Stimulated activated CD4-positive, alpha-beta T cell treated with anti-CD3 and anti-CD28 coated beads, Interleukin-4, amount 100 ng/mL, for 48 hours (primary cell): Measurements from ENCODE around the gene IMMP2L.

ENCODE experiments used
- DNase-seq, 2 donors: peaks; one replicate each; pipeline ENCODE4 v3.0.0-alpha.2; 2020; ENCODE audit warnings: low read depth in 2 of 2

The IMMP2L gene

DNA sequence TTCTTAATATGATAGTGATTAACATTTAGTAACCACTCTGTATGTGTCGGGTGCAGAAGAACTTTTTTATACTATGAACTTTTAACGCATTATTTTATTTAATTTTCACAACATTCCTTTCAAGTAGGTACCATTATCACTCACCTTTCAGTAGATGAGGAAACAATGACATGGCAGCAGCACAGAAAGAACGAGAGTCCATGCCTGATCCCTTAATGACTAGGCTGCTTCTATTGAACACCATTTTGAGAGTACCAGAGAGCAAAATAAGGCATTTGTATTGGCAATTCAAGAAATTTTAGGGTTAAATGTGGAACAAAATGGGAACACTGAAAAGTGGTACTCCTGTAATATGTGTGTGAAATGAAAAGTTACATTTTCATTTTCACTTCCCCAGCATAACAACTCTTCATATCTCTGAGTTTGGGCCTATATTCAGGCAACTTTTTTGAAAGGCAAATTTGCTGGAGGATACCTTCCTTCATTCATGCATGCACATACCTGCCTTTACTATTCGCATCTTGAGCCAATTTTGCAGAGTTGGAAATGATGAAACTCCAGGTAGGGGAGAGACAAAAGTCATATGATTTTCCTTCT lies 458.5 kb downstream of the IMMP2L start:
- DNase-seq: no peak

DNA sequence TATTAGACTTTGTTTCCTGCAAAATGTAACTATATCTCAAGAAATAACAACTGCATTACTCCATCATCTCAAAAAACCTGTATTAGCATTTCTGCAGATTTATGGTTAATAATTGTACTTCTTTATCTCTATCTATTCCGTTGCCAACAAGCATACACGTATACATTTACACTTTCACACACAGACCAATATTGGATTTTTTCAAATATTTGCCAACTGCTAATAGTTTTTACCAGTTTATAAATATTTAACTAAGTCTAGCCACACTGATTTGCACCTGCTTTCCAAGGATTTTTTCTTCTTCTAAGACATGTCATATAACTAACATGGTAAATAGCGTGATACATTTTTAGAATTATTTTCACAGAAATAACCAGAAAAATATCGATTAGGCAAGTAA lies 459.2 kb downstream of the IMMP2L start:
- no peak for DNase-seq

DNA sequence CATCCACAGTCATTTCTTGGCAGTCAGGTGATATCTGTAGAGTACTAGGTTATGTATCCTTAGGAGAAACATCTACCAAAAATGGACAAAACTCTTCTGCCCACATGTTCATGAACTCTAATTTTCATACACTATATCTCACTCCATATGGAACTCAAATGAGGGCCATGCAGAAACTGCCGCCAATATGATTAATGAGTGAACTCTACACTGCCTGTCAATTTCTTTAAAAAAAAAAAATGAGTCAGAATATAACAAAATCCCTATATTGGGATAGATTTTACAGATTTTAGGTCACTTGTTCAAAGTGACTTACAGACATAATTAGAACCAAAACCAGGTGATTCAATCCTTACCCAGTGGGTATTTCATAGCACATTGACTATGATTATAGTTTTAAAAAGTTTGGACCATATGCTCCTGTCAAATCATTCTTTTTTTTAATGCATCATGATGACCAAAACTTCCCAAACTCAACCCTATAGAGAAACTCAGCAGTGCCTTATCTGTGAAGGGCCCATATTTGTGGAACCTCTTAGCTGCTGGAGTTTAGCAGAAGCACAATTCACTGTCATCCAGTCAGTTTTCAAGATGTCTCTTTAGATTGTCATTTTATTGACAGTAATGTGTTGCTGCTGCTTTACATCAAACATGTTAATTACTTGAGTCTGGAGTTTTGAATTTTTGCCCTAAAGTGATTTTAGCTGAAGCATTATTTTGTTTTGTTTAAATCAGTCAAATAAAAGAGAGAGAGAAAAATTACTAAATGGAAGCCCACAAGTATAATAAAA lies 460.2 kb downstream of the IMMP2L start:
- DNase-seq: no peak

GRCh38 chr7:111098926-111099250 lies 463.4 kb downstream of the IMMP2L start:
- no peak for DNase-seq

DNA sequence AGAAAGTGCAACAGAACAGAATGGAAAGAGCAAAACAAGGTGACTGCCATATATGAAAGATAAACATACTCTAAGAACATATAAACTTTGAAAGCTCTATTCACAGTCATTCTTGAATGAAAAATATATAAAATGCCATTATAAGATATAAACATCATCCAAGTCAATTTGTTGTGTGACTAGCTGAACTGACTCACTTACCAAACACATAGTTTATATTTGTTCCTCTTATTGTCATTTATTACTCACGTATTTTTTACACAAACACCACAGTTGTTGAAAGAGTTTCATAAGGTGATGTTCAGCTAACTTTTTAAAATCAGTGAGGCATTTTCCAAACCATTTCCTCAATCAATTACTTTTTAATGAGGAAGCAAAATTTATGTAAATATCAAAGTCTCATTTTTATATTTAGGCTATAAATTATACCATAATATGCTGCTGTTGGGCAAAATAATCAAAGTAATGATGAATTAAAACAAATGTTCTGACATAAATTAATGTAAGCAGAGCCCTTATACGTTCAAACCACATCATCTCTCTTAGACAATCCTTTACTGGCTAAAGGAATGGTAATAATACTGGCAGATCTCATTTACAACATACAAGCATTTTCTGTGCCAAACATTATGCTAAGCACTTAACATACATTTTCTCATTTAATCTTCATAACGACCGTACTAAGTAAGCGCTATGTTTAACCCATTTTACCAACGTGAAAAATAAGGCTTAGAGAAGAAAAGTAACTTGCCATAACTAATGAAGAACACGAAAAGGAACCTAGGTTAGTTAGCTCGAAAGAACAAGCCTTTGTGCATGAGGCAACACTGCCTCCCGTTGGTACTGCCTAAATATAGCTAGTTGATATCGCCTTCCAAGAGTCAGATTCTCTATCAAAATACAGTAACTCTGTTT lies 464.0 kb downstream of the IMMP2L start:
- DNase-seq: peak in 1 of 2 donors; percentile 32

GRCh38 chr7:111096997-111097396 lies 465.3 kb downstream of the IMMP2L start:
- DNase-seq: no peak

GRCh38 chr7:111094419-111094818 lies 467.9 kb downstream of the IMMP2L start:
- no peak for DNase-seq

- DNase-seq: no peak
These were observed 468.8 kb downstream of the IMMP2L start for GRCh38 chr7:111093496-111093895.

- DNase-seq: no peak
These were observed 469.7 kb downstream of the IMMP2L start for GRCh38 chr7:111092406-111093236.

DNA sequence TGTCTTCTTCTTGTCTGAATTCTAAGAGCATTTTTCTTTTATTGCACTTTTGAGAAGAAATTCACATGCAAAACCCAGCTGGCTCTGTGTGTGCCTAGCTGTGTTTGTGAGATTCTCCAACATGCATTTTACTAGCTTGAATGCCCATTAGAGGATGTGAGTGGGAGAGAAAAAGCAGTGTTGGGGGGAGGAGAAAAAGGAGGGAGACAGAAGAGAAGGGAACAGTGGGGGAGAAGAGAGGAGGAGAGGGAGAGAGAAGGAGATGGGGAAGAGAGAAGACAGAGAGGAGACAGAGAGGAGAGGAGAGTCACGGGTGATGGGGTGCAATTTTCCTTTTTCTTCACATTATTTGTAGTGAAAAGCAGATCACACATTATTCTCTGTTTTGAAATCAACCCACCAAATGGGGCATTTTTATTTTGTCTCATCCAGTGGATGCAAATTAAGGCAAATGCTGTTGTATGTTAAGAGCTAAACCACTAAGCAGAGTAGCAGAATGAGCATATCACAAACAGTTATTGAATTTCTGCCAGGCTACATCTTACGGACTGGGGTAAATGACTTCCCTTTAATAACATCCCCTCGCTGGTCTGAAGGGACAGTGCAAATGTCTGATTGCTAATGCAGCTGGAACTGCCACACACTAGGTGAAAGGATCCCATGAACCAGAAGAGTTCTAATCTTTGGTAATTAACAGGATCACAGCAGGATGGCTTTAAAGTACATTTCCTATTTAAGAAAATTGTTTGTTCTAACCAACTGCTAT lies 470.5 kb downstream of the IMMP2L start:
- DNase-seq: no peak

- peak in 1 of 2 donors; percentile 22 for DNase-seq
These were observed 471.4 kb downstream of the IMMP2L start, which contains the start of gene LRRN3 for GRCh38 chr7:111090846-111091245. Gene LRRN3 (plus strand): TSS chr7:111091127. CDS start chr7:111122773, 31,646 bp downstream.

- no peak for DNase-seq
These were observed 472.4 kb downstream of the IMMP2L start for GRCh38 chr7:111089822-111090426.

DNA sequence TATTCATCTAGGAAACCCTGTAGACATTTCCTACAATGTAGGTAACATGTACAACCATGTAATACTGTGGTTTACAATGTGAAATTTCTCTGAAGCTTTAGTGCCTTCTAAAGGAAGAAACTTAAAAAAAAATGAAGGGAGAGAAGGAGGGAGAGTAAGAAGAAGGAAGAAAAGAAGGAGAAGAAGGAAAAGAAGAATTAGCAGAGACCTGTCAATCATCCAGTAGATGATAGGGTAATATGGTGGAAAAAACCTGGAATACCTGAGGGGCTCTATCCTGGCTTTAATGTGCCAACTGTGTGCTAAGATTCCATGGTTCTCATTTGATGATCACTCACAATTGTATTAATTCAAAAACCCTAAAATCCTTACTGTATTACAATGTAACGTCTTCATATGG lies 474.0 kb downstream of the IMMP2L start:
- no peak for DNase-seq

GRCh38 chr7:111086532-111086931 lies 475.8 kb downstream of the IMMP2L start:
- DNase-seq: no peak

DNA sequence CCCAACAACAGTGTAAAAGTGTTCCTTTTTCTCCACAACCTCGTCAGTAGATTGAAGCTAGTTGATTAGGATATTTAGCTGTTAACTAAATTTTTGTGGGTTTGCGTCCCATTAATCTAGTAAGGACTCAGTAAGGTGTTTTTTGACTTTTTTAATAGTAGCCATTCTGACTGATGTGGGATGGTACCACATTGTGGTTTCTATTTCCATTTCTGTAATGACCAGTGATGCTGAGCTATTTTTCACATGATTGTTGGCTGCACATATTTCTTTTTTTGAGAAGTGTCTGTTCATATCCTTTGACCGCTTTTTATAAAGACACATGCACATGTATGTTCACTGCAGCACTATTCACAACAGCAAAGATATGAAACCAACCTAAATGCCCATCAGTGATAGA lies 476.9 kb downstream of the IMMP2L start:
- no peak for DNase-seq

DNA sequence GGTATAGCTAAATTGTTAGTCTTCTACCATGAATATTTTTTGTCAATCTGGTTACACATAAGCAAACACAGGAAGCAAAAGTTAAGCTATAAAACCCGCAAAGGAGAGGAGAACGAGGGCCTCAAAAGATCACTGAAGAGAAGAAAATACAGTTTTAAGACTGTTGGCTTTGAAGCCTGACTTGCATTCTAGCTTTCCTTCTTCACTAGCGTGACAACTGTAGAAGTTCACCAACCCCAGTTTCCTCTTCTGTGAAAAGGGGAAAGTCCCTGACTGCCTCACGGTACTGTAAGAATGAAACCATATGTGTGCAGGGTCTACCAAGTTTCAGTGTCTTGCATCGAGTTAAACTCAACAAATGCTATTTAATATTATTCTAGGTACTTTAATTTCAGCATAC lies 478.9 kb downstream of the IMMP2L start:
- peak in 1 of 2 donors; percentile 41 for DNase-seq

DNA sequence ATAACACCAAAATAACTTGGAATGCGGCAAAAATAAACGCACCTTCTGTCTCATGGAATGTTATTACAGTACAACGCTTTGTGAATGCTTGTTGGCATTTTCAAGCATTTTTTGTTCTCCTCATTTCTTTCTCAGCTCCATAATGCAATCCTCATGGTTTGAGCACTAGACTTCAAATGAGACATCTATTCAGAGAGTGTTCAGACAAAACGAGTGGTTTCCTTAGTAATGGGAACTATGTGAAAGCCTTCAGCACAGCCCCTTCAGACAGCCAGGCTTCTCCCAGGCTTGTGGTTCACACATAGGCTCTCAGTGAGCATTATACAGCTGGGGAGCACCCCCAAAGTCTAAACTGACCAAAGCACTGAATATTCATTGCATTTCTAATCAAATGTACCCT lies 479.9 kb downstream of the IMMP2L start:
- no peak for DNase-seq

- no peak for DNase-seq
These were observed 480.6 kb downstream of the IMMP2L start for GRCh38 chr7:111081546-111082267.

GRCh38 chr7:111080495-111081105 lies 481.7 kb downstream of the IMMP2L start:
- no peak for DNase-seq
